Chondrocyte (in vitro differentiated cells): ENCODE measurements around the gene UCN3. TPM values are rescaled to one million over a fixed set of nuclear protein-coding genes. Genes with fewer than 3 reads are reported as not detected.

Experiments used
- DNase-seq: peaks from one replicate; pipeline ENCODE4 v3.0.0; 2021; ENCODE audit warnings: mixed read lengths, low spot score
- H3K27ac Mint-ChIP-seq: one replicate; pipeline ENCODE4 v1.8.0; 2021; ENCODE audit warnings: mild to moderate bottlenecking, moderate library complexity, mixed read lengths; ENCODE audit not compliant: unreplicated experiment
- H3K27me3 Mint-ChIP-seq: 2 replicates; pipeline ENCODE4 v1.8.0; 2021; ENCODE audit warnings: low read depth, mixed read lengths
- H3K36me3 Mint-ChIP-seq: 2 replicates; pipeline ENCODE4 v1.8.0; 2021; ENCODE audit warnings: low read depth, mixed read lengths
- H3K4me1 Mint-ChIP-seq: 2 replicates; pipeline ENCODE4 v1.8.0; 2021; ENCODE audit warnings: low read depth, mild to moderate bottlenecking, mixed read lengths
- H3K4me3 Mint-ChIP-seq: one replicate; pipeline ENCODE4 v1.8.0; 2021; ENCODE audit warnings: mild to moderate bottlenecking, moderate library complexity, mixed read lengths; ENCODE audit not compliant: unreplicated experiment
- H3K9me3 Mint-ChIP-seq: 2 replicates; pipeline ENCODE4 v1.8.0; 2021; ENCODE audit warnings: low read depth, mixed read lengths
- total RNA-seq: library from RNA; stranded (reverse); gene quantifications from 3 replicates; pipeline ENCODE4 v1.2.1, GENCODE V29; 2021
- TF ChIP-seq, protein P1 (sequence below): fragments of 200-600 bp; sonication (generic); IDR thresholded peaks from 2 replicates; pipeline ENCODE4 v1.5.0; 2021; ENCODE audit warnings: antibody characterized with exemption, mild to moderate bottlenecking, moderate library complexity

UCN3 gene
- total RNA-seq, 1 donor from 2014 or later, result not detected

DNA sequence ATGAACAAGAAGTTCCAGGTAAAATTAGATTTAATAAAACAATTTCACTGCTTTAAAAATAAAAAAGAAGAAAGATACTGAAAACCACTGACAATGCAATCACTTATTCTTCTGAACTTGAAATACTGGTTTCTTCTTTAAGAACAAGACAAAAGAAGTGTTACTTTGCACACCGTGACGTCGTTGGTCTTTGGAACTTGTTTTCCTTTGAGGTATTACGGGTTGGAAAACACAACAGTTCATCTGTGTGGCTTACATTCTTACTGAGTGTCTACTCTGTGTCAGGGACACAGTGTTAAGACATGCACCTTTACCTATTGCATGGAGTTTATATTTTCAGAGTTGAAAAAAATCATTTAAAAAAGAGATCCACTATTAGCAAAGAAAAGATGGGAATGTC is 41.3 kb upstream of the UCN3 start:
- H3K4me3 Mint-ChIP-seq, result no peak overlapping the region
- no peak for DNase-seq
- peaks cover 10% of the 10 kb centered on the region for H3K27me3 Mint-ChIP-seq
- peaks cover 13% of the 10 kb centered on the region for H3K9me3 Mint-ChIP-seq
- no peaks in the 10 kb centered on the region for H3K36me3 Mint-ChIP-seq
- H3K27ac Mint-ChIP-seq, result no peak overlapping the region
- H3K4me1 Mint-ChIP-seq, result no peaks in the 10 kb centered on the region
- TF ChIP-seq, protein P1, sequence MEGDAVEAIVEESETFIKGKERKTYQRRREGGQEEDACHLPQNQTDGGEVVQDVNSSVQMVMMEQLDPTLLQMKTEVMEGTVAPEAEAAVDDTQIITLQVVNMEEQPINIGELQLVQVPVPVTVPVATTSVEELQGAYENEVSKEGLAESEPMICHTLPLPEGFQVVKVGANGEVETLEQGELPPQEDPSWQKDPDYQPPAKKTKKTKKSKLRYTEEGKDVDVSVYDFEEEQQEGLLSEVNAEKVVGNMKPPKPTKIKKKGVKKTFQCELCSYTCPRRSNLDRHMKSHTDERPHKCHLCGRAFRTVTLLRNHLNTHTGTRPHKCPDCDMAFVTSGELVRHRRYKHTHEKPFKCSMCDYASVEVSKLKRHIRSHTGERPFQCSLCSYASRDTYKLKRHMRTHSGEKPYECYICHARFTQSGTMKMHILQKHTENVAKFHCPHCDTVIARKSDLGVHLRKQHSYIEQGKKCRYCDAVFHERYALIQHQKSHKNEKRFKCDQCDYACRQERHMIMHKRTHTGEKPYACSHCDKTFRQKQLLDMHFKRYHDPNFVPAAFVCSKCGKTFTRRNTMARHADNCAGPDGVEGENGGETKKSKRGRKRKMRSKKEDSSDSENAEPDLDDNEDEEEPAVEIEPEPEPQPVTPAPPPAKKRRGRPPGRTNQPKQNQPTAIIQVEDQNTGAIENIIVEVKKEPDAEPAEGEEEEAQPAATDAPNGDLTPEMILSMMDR, result no peak

DNA sequence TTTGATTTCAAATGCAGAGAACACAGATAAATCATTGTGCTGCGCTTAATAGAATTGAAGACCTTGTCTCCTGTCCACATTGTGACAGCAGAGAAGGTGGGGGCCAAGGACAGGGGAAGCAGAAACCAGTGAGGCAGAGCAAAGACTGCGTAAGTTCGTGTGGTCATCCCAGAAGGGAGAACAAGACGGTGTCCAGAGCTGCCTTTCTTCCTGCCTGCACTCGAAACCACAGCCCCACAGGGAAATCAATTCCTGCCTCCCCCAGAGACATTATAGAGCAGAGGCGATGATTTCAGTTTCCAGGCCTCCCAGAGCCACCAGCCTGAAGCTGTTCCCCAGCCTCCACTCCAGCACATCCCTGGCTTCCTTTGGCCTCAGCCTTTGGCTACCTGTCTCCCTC is 39.7 kb upstream of the UCN3 start:
- TF ChIP-seq, protein P1, result no peak
- peaks cover 12% of the 10 kb centered on the region for H3K27me3 Mint-ChIP-seq
- H3K4me1 Mint-ChIP-seq, result no peaks in the 10 kb centered on the region
- peaks cover 13% of the 10 kb centered on the region for H3K9me3 Mint-ChIP-seq
- H3K36me3 Mint-ChIP-seq, result no peaks in the 10 kb centered on the region
- DNase-seq, result no peak
- H3K4me3 Mint-ChIP-seq, result no peak overlapping the region
- H3K27ac Mint-ChIP-seq, result no peak overlapping the region

DNA sequence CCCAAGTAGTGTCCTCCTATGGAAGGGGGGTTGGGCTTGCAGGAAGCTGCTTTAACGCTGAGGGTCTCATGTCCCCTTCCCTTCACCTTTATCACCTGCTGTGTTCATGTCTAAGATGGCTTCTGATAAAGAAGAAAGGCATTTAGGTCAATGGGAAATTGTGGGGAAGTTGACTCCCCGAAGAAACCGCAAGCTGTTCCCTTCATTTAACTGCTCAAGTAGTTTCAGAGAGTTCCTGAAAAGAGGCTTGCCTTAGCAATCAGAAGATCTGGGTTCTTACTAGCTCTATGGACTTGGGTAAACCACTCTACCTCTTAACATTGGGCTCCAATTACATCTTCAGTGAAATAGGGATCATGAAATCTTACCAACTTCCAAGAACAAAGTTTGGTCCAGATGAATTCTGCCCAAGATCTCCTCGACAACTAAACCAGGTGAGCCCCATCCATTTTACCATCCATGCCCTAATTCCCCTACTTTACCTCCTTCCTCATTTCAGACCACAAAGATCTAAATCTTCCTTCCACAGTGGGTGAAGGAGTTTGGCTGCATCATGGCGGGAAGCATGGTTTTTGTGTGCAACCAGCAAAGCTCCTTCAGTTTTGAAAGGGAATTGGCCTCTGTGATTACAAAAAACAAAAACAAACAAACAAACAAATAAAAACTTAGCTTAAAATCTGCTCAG is 30.4 kb upstream of the UCN3 start:
- TF ChIP-seq, protein P1, result no peak
- Mint-ChIP-seq H3K4me1 (no peaks in the 10 kb centered on the region), H3K9me3 (peaks cover 2% of the 10 kb centered on the region), H3K36me3 (no peaks in the 10 kb centered on the region), H3K27me3 (peaks cover 31% of the 10 kb centered on the region), H3K4me3 (no peak overlapping the region), H3K27ac (no peak overlapping the region)
- no peak for DNase-seq

DNA sequence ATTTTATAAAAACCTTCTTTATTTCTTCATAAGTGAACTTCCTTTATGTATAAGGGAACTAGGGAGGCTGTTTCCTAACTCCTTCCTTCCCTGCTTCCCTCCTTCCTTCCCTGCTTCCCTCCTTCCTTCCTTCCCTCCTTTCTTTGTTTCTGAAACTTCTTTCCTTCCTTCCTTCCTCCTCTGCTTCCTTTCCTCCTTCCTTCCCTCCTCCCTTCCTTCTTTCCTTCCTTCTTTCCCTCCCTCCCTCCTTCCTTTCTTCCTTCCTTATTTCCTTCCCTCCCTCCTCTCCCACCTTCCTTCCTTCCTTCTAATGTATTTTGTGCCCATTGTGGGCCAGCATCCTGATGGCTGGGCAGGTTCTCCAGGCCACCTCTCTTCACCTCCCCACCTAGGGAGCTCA is 26.8 kb upstream of the UCN3 start:
- Mint-ChIP-seq H3K27ac (no peak overlapping the region), H3K36me3 (no peaks in the 10 kb centered on the region), H3K27me3 (peaks cover 38% of the 10 kb centered on the region), H3K4me3 (no peak overlapping the region), H3K9me3 (peaks cover 2% of the 10 kb centered on the region), H3K4me1 (no peaks in the 10 kb centered on the region)
- DNase-seq, result no peak
- TF ChIP-seq, protein P1, result no peak

DNA sequence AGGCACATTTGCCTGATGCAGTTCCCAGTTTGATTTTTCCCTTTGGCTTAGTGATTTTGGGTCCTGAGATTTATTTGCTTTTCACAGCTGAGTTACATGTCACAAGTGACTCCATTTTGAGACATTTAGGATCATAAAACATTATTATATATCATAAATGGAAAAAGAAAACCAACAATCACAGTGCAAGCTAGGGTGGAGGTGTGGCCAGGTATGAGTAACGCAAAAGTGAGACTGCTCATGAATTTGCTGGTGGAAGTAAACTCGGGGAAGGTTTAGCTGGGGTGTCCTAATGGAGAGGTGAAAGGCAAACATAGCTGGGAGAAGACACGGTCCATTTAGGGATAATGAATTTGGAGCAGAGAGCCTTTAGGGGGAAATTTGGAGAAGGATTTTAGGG is 21.7 kb upstream of the UCN3 start:
- Mint-ChIP-seq H3K4me1 (no peaks in the 10 kb centered on the region), H3K9me3 (no peaks in the 10 kb centered on the region)

More for the DNA sequence above, 21.7 kb upstream of the UCN3 start:
- Mint-ChIP-seq H3K36me3 (no peaks in the 10 kb centered on the region), H3K27me3 (peaks cover 34% of the 10 kb centered on the region), H3K4me3 (no peak overlapping the region), H3K27ac (no peak overlapping the region)
- TF ChIP-seq, protein P1, result no peak
- no peak for DNase-seq
